ACHN (cell line): ENCODE data around the gene KRT71.

Experiments used
- DNase-seq: peaks from one replicate; pipeline ENCODE4 v3.0.0-alpha.2; 2015
- in situ Hi-C: cut with HindIII; loops from 2 replicates; pipeline ENCODE4 v1.10.0; 2017; ENCODE audit warnings: low sequenced_read_pairs, low pct_ligation_motif_present, low pct_unique_long_range_greater_than_20kb

The KRT71 gene

GRCh38 chr12:52546126-52546525 lies 6.8 kb downstream of the KRT71 start:
- no peak for DNase-seq
- in situ Hi-C loops = no loop called here

GRCh38 chr12:52543985-52544883 lies 8.7 kb downstream of the KRT71 start:
- in situ Hi-C loops = no loop called here
- DNase-seq = no peak

- in situ Hi-C loops = no loop called here
- DNase-seq = no peak
These were observed 10.1 kb downstream of the KRT71 start for GRCh38 chr12:52542785-52543318.

- in situ Hi-C loops = no loop called here
- no peak for DNase-seq
These were observed 10.8 kb downstream of the KRT71 start for GRCh38 chr12:52542157-52542556.

GRCh38 chr12:52541709-52542108 lies 11.2 kb downstream of the KRT71 start:
- no peak for DNase-seq
- in situ Hi-C loops = no loop called here

GRCh38 chr12:52540531-52540930 lies 12.4 kb downstream of the KRT71 start:
- no peak for DNase-seq
- in situ Hi-C loops = no loop called here

GRCh38 chr12:52539821-52540173 lies 13.1 kb downstream of the KRT71 start:
- DNase-seq = no peak
- in situ Hi-C loops = no loop called here

GRCh38 chr12:52539083-52539820 lies 13.7 kb downstream of the KRT71 start:
- no peak for DNase-seq
- in situ Hi-C loops = no loop called here

- in situ Hi-C loops = no loop called here
These were observed 15.8 kb downstream of the KRT71 start for GRCh38 chr12:52537101-52537500.

GRCh38 chr12:52535574-52535973 lies 17.4 kb downstream of the KRT71 start:
- in situ Hi-C loops = no loop called here
- no peak for DNase-seq

More at GRCh38 chr12:52537101-52537500, 15.8 kb downstream of the KRT71 start:
- no peak for DNase-seq

GRCh38 chr12:52534482-52534881 lies 18.5 kb downstream of the KRT71 start:
- DNase-seq = peak; percentile 49
- in situ Hi-C loops = no loop called here

- in situ Hi-C loops = no loop called here
These were observed 19.1 kb downstream of the KRT71 start for GRCh38 chr12:52533686-52534470.

GRCh38 chr12:52532636-52533035 lies 20.3 kb downstream of the KRT71 start:
- in situ Hi-C loops = no loop called here
- DNase-seq = no peak

More at GRCh38 chr12:52533686-52534470, 19.1 kb downstream of the KRT71 start:
- DNase-seq = no peak

- DNase-seq = no peak
- in situ Hi-C loops = no loop called here
These were observed 21.2 kb downstream of the KRT71 start for GRCh38 chr12:52531566-52532300.

GRCh38 chr12:52530905-52531304 lies 22.0 kb downstream of the KRT71 start:
- DNase-seq = no peak
- in situ Hi-C loops = no loop called here

GRCh38 chr12:52530366-52530765 lies 22.6 kb downstream of the KRT71 start:
- no peak for DNase-seq
- in situ Hi-C loops = no loop called here

GRCh38 chr12:52529846-52530245 lies 23.1 kb downstream of the KRT71 start:
- in situ Hi-C loops = no loop called here
- DNase-seq = no peak

GRCh38 chr12:52529417-52529816 lies 23.5 kb downstream of the KRT71 start:
- no peak for DNase-seq
- in situ Hi-C loops = no loop called here
